HG03159 (cell line): ENCODE measurements around the gene CRIP3.

ENCODE experiments used
- ATAC-seq: cut with Tn5 transposase; IDR thresholded peaks from one replicate; pipeline ENCODE4 v1.9.1; 2021; ENCODE audit warnings: mild to moderate bottlenecking, moderate library complexity; ENCODE audit not compliant: unreplicated experiment

The CRIP3 gene

GRCh38 chr6:43258180-43258579 is 50.4 kb downstream of the CRIP3 start:
- ATAC-seq = no peak

- ATAC-seq = no peak
Measured at GRCh38 chr6:43257367-43258145, 51.1 kb downstream of the CRIP3 start.

- no peak for ATAC-seq
Measured at GRCh38 chr6:43256670-43257366, 51.8 kb downstream of the CRIP3 start.
